PC-3 (cell line): ENCODE results near the gene RPRD1A. TPM values are rescaled to one million over a fixed set of nuclear protein-coding genes. Genes with fewer than 3 reads are reported as not detected.

ENCODE experiments used
- ATAC-seq: fragments of 200-7000 bp; cut with Tn5 transposase; 2 replicates; pipeline ENCODE4 v1.9.1; 2020; ENCODE audit warnings: mild to moderate bottlenecking, moderate library complexity
- BruUV-seq: library from RNA; stranded (reverse); fragments of 400-500 nt; replicated peaks from 2 replicates; lab custom pipeline; 2021; lab: Mats Ljungman, UMichigan
- CTCF ChIA-PET: fragments of 300-600 bp; sonication (Branson Sonifier 250); formaldehyde crosslinking; loops from one replicate; lab custom pipeline; 2022; ENCODE audit warnings: antibody characterized with exemption; lab: Charles Lee
- POLR2A ChIA-PET: fragments of 300-600 bp; sonication (Branson Sonifier 250); formaldehyde crosslinking; loops from one replicate; lab custom pipeline; 2022; ENCODE audit warnings: antibody characterized with exemption; ENCODE audit not compliant: unreplicated experiment; lab: Charles Lee
- DNase-seq: peaks from one replicate; pipeline ENCODE4 v3.0.0-alpha.2; 2015
- H2AFZ ChIP-seq: fragments of 300-600 bp; sonication (generic); 2 replicates; pipeline ENCODE4 v1.6.0; 2016; ENCODE audit warnings: antibody characterized with exemption, low read length
- H3F3A ChIP-seq: fragments of 300-600 bp; sonication (generic); one replicate; pipeline ENCODE4 v1.6.0; 2017; ENCODE audit warnings: antibody characterized with exemption, low read length, control low read depth, mild to moderate bottlenecking; ENCODE audit not compliant: unreplicated experiment
- H3K27ac ChIP-seq: fragments of 300-600 bp; sonication (generic); 2 replicates; pipeline ENCODE4 v1.5.1; 2016; ENCODE audit warnings: mild to moderate bottlenecking, low read length
- H3K27me3 ChIP-seq: fragments of 300-600 bp; sonication (generic); 2 replicates; pipeline ENCODE4 v1.6.1; 2016; ENCODE audit warnings: low read length, mixed read lengths
- H3K36me3 ChIP-seq: fragments of 300-600 bp; sonication (generic); 2 replicates; pipeline ENCODE4 v1.6.1; 2016; ENCODE audit warnings: low read depth, mixed run types, low read length, mixed read lengths
- H3K4me1 ChIP-seq: fragments of 300-600 bp; sonication (generic); 2 replicates; pipeline ENCODE4 v1.5.1; 2016; ENCODE audit warnings: low read length; ENCODE audit not compliant: insufficient read depth
- H3K4me2 ChIP-seq: fragments of 300-600 bp; sonication (generic); 2 replicates; pipeline ENCODE4 v1.6.0; 2016; ENCODE audit warnings: low read length
- H3K4me3 ChIP-seq: fragments of 300-600 bp; sonication (generic); 2 replicates; pipeline ENCODE4 v1.5.1; 2016; ENCODE audit warnings: mild to moderate bottlenecking, low read length, mixed read lengths
- H3K79me2 ChIP-seq: fragments of 300-600 bp; sonication (generic); 2 replicates; pipeline ENCODE4 v1.6.1; 2017; ENCODE audit warnings: low read length, mixed read lengths
- H3K9ac ChIP-seq: fragments of 300-600 bp; sonication (generic); 2 replicates; pipeline ENCODE4 v1.6.0; 2016; ENCODE audit warnings: mild to moderate bottlenecking, low read length
- H3K9me2 ChIP-seq: fragments of 300-600 bp; sonication (generic); replicated peaks from 2 replicates; pipeline ENCODE4 v1.6.1; 2016; ENCODE audit warnings: mixed run types, low read length, mixed read lengths
- H3K9me3 ChIP-seq: fragments of 300-600 bp; sonication (generic); 2 replicates; pipeline ENCODE4 v1.6.1; 2016; ENCODE audit warnings: low read length, mixed read lengths
- H4K20me1 ChIP-seq: fragments of 300-600 bp; sonication (generic); 2 replicates; pipeline ENCODE4 v1.6.1; 2016; ENCODE audit warnings: low read length, mixed read lengths
- CTCF ChIP-seq: fragments of 300-600 bp; sonication (generic); conservative IDR thresholded peaks from 2 replicates; pipeline ENCODE4 v1.5.1; 2017; ENCODE audit warnings: antibody characterized with exemption, low read depth, mild to moderate bottlenecking, low read length
- EZH2 ChIP-seq: fragments of 300-600 bp; sonication (generic); IDR thresholded peaks from one replicate; pipeline ENCODE4 v1.6.1; 2017; ENCODE audit warnings: antibody characterized with exemption, mild to moderate bottlenecking, low read length; ENCODE audit not compliant: unreplicated experiment
- EZH2phosphoT487 ChIP-seq: fragments of 300-600 bp; sonication (generic); IDR thresholded peaks from 2 replicates; pipeline ENCODE4 v1.6.1; 2018; ENCODE audit warnings: mild to moderate bottlenecking, antibody characterized with exemption, low read length, borderline replicate concordance
- intact Hi-C: fragments of 100-400 bp; cut with micrococcal nuclease; formaldehyde crosslinking; loops from 2 replicates; pipeline ENCODE4 v1.9.0; 2023
- total RNA-seq: library from RNA; depleted of rRNA; stranded (reverse); fragments of >200 nt; gene quantifications from 2 replicates; pipeline ENCODE4 v1.2.3, GENCODE V29; 2014

The RPRD1A gene
- total RNA-seq, 1 experiment from 2014 or later: 42.2 TPM

GRCh38 chr18:36020174-36020711 lies 47.1 kb downstream of the RPRD1A start:
- ChIA-PET CTCF (no interaction called here), POLR2A (no interaction called here)
- Histone ChIP-seq H3K27me3 (no peaks in the 10 kb centered on the region), H3K9ac (no peak overlapping the region), H3K4me2 (no peak overlapping the region), H3K9me3 (no peaks in the 10 kb centered on the region), H3F3A (no peaks in the 10 kb centered on the region), H2AFZ (no peak overlapping the region), H4K20me1 (no peaks in the 10 kb centered on the region), H3K4me3 (no peak overlapping the region), H3K36me3 (no peaks in the 10 kb centered on the region), H3K9me2 (no peaks in the 10 kb centered on the region), H3K4me1 (no peaks in the 10 kb centered on the region), H3K79me2 (no peaks in the 10 kb centered on the region), H3K27ac (no peak overlapping the region)
- intact Hi-C loops: no loop called here
- DNase-seq: no peak
- TF ChIP-seq EZH2phosphoT487 (no peak), CTCF (no peak), EZH2 (no peak)
- BruUV-seq: no TSS peak
- ATAC-seq: no peak

- Histone ChIP-seq H4K20me1 (no peaks in the 10 kb centered on the region), H3K79me2 (no peaks in the 10 kb centered on the region), H3K4me2 (no peak overlapping the region), H3K4me3 (no peak overlapping the region), H3K9ac (no peak overlapping the region), H3F3A (no peaks in the 10 kb centered on the region), H3K9me2 (no peaks in the 10 kb centered on the region), H3K4me1 (no peaks in the 10 kb centered on the region), H3K36me3 (no peaks in the 10 kb centered on the region), H3K27me3 (no peaks in the 10 kb centered on the region), H3K9me3 (no peaks in the 10 kb centered on the region), H3K27ac (no peak overlapping the region), H2AFZ (no peak overlapping the region)
- intact Hi-C loops: loop anchor here (1.0 to 10.0 kb wide), 5 partner anchors 50 to 558 kb away; partner anchors contain the start of genes ELP2, RPRD1A and SLC39A6
- TF ChIP-seq EZH2phosphoT487 (no peak), EZH2 (no peak)
- BruUV-seq: no TSS peak
- ATAC-seq (no peak), DNase-seq (no peak)
- CTCF ChIA-PET: interaction anchor here (0.6 kb wide), 2 partner anchors 79 to 360 kb away, joined by 3 to 4 read pairs; no protein-coding TSS in a partner anchor
- POLR2A ChIA-PET: no interaction called here
Observed at GRCh38 chr18:36017232-36017631, 50.1 kb downstream of the RPRD1A start.

- Histone ChIP-seq H3K9me3 (no peaks in the 10 kb centered on the region), H3K4me1 (no peaks in the 10 kb centered on the region), H3K4me3 (no peak overlapping the region), H3K36me3 (no peaks in the 10 kb centered on the region), H3K27me3 (no peaks in the 10 kb centered on the region), H3K27ac (no peak overlapping the region), H3K9ac (no peak overlapping the region), H3K4me2 (no peak overlapping the region), H3K9me2 (no peaks in the 10 kb centered on the region), H4K20me1 (no peaks in the 10 kb centered on the region), H3K79me2 (no peaks in the 10 kb centered on the region), H3F3A (no peaks in the 10 kb centered on the region), H2AFZ (no peak overlapping the region)
- POLR2A ChIA-PET: no interaction called here
- no TSS peak for BruUV-seq
- no peak for ATAC-seq
- CTCF ChIA-PET: no interaction called here
- DNase-seq: no peak
- intact Hi-C loops: loop anchor here (2.0 to 10.0 kb wide), 3 partner anchors 51 to 559 kb away; partner anchors contain the start of genes ELP2, RPRD1A and SLC39A6
- TF ChIP-seq CTCF: no peak
- no peak for TF ChIP-seq EZH2
- no peak for TF ChIP-seq EZH2phosphoT487
Observed at GRCh38 chr18:36015629-36016028, 51.7 kb downstream of the RPRD1A start.
